Retina (tissue), 1 donor: ENCODE measurements around the gene BIRC7.

ENCODE experiments used
- DNase-seq: peaks from one replicate; pipeline ENCODE4 v3.0.0-alpha.2; 2016

The BIRC7 gene

GRCh38 chr20:63284544-63284949 is 48.8 kb downstream of the BIRC7 start:
- no peak for DNase-seq

DNA sequence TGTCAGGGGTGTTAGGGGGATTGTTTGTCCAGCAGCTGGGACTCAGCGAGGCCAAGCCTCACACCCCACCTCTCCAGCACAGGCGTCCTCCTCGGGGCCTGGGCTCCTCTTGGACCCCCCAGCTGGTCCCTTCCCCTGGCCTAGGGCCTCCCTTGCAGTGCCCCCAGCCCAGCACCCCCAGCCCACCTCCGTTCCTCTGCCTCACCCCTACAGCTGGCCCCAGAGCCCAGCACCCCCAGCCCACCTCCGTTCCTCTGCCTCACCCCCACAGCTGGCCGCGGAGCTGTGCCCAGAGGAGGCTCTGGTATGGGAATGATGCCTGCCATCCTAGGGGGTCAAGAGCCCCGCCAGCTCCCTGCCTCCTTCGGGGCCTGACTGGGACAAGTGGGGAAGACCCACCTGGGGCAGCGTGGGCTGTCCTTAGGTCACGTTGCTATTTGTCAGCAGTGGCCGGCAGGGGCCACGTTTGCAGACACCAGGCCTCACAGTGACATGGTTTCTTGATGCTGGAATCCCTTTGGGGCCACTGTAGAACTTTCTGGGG is 49.3 kb downstream of the BIRC7 start:
- DNase-seq = no peak

- no peak for DNase-seq
Observed at GRCh38 chr20:63285636-63286615, 50.2 kb downstream of the BIRC7 start.

DNA sequence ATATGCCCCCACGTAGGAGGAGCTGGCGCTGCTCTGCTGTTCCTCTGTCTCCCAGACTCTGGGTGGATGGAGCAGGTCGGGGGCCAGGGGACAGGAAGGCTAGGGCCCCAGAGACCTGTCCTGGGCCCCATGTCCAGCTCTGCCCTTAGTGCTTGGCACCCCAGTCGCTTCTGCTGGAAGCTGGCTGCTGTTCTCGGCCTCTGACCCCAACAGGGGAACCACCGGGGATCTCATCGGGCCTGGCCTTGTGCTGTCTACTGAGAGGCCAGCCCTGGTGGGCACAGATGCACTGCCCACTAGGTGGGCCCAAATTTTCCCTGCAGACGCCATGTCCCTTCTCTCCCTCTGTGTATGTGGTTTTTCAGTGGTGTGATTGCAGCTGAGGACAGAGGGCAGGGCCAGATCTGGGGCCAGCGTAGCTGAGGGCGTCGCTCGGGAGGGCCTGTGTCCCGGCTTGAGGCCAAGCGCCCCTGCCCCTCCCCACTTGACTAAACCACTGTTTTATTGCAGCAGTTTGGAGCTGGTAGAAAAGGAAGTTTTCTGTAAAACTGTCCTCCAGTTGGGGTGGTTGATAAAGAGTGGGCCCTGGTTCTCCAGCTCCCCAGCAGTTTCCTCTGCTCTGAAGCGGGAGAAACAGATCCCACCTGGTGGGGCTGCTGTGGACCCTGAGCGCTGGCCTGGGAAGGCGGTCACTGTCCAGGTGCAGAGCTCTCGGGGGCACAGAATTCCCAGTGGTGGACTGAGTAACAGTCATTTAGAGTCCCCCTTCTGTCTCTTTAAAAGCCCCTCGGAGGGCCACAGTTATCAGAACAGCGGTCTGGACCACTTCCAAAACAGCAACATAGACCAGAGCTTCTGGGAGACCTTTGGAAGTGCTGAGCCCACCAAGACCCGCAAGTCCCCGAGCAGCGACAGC is 51.3 kb downstream of the BIRC7 start:
- DNase-seq = no peak

DNA sequence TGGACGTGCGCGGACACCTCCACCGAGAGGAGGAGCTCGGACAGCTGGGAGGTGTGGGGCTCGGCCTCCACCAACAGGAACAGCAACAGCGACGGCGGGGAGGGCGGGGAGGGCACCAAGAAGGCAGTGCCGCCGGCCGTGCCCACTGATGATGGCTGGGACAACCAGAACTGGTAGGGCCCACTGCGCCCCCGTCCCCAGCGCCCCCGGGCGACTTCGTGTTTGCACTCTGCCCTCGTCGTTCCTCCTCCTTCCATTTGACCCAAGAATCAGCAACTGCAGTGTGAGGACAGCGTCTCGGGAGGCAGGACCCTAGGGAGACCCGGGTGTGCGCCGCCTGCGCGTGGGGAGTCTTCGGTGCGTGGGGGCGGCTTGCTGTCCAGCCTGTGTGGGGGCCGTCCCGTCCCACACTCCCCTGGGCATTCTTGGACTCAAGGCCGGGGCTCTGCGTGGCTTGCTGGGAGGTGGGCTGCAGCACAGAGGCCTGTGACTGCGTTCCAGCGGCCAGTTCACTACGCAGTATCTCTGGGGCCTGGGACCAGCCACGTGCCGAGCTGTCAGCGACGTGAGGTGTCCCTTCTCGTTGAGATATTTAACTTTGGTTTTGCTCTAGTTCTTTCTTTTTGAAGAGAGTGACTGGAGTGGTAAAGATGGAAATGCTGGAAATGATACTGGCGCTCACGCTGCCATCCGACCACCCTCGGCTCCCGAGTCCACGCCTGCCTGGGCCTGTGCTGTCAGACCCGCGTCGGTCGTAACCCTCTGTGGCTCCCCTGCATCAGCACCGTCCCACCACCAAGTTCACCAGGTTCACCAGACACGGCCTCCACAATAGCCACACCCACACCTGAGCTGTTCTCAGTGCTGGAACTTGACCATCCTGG is 52.2 kb downstream of the BIRC7 start:
- DNase-seq = no peak

DNA sequence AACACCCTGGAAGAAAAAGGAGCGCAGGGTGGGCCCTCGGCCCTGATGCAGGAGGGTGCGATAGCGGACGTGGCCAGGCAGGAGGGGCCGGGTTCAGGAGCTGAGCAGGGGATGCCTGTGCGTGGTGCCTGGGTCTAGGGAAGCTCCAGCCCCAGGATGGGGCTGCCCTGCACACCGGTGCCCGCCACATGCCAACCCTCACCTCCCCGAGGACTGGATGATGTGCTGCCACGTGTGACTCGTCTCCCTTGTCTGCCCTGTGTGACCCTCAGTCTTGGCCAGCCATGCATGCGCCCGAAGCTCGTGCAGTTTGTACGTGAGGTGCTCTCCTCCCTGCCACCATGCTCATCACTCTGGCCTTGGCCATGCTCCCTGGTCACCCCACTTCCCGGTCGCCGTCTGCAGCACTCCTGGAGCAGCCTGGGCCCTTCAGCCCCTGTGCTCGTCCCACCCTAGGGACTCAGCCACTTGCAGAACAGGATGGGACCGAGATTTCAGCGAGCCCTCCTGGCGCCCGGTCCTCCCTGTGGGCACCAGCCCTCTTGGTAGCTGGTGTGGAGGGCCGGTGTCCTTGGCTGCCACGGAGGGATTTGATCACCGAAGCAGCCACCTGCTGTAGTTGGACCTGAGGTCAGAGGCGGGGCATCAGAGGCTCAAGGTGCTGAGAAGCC is 53.0 kb downstream of the BIRC7 start:
- no peak for DNase-seq

DNA sequence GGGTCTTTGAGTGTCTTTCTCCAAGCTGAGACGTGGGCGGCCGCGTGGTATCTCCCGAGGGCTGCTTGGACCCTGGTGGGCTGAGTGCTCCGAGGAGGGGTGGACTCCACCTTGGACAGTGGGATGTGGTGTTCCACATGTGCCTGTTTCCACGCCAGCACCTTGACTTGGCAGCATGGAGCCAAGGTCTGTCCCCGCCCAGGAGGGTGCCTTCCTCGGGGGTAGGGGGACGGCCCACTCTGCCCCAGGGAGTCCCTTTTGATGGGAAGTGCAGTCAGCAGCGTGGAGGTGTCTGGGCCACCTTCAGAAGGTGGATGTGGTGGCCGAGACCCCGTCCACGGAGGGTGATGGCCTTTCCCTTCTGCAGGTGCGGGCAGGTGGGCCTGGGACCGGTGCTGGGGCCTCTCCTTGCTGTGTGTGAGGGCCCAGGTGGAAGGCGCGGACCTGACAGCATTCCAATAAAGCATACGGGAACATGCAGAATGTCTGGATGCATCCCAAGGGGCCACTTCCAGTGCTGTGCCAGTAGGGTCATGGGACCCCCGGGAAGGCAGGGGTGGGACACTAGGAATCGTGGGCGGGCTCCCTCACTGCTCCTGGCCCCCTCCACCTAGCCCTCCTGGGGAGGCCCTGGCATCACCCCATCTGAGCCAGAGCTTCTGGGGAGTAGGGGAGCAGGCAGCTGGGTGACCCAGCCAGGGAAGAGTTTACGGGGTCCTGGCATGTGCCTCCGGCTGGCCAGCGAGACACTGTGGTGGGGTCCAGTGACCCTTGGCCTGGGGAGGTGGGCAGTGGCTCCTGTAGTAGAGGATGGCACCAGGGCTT is 53.8 kb downstream of the BIRC7 start:
- DNase-seq = no peak
